Measurements from ENCODE around the gene CSPG5. TPM values are rescaled to one million over a fixed set of nuclear protein-coding genes. Genes with fewer than 3 reads are reported as not detected.

The CSPG5 gene
- total RNA-seq, 1 experiment from 2014 or later = 0.71 TPM

DNA sequence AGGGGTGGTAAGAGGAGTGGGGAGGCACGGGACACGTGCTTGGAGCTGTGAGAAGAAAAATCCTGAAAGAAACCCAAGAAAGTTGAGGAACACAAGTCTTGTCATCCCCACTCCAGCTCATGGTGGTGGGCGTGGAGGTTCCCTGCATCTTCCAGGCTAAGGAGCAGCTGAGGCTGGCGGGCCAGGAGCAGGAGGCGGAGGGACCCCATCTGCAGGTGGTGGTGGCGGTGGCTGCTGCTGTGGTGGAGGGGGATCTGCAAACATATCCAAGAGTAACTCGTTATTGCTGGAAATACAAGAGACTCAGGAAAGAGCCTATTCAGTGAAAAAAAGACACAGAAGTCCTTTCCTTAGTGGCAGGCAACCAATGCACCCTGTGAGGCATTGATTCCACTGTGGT is 9.4 kb upstream of the CSPG5 start:
- DNase-seq (ENCODE audit: low spot score) = no peak

DNA sequence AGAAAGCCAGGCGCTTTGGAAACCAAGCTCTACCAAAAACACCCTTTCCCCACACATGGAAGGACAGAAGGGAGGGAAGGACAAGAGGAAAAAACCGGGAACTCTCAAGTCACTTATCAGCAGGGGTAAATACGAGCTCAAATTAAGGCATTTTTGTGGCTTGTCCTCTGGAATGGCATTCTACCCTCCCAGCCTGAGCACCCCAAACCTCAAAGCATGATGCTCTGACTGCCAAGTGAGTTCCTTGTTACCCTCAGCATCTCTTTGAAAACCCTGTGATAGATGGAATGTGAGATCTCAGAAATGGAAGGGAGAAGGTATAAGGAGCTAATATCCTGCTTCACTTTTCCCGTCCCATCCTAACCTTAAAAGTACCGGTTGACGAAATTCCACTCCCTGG is 8.1 kb upstream of the CSPG5 start:
- DNase-seq (ENCODE audit: low spot score) = no peak

DNA sequence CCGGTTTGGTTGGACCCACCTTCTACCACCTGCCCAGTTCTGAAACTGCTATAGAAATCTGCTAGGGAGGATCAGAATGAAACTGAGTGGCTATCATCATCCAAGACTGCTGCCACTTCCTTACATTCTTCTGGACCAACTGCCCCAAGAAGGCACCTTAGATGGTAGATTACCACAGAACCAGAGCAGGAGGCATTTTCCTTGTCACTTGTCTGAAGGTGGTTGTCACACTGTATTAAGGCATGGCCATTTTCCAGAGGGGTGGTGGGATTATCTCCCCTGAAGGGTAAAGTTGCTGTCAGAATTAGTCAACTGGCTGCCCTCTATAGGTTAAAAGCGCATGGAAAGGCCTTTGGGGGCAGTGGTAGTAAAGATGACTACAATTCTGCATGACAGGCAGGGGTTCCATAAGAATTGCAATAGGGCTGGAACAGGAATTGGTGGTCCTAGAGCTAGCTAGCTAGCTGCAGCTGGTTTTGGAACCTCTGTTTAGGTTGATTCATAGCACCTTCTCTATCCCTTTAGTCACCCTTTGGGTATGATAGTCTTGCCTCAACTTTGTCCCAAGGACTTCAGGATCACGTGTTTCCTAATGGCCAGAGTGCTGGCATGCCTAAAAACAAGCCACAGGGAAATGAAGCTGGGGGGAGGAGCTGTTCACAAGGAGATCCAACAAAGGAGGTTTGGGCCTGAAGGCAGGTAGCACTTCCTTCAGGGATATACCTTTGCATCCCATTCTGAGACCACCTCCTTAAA is 4.8 kb upstream of the CSPG5 start:
- no peak for DNase-seq (ENCODE audit: low spot score)

DNA sequence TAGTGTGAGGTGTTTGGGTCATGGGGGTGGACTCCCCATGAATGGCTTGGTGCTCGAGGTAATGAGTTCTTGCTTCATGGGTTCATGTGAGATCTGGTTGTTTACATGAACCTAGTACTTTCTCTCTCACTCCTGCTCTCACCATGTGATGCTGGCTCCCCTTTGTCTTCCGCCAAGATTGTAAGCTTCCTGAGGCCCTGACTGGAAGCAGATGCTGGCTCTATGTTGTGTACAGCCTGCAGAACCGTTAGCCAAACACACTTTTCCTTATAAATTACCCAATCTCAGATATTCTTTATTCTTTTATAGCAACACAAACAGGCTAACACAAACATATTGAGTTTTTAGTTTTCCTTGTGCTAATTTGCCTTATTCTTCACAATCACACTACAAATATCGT is 3.2 kb upstream of the CSPG5 start:
- no peak for DNase-seq (ENCODE audit: low spot score)

DNA sequence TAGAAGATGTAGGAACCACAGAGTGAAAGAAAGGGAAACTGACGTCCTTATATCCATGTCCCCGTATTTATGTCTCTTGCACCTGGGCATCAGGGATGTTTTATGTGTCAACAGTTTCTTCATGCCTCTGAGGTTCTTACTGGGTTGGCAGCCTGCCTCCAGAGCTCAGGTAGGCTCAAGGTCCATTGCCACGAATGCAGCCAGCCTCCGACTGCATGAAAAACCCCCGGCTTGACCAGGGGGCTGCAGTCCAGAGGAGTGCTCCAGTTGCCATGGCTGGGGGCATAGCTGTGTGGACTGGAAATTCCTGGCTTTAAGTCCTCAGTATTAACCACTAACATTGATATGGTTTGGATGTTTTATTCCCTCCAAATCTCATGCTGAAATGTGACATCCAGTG is 2.8 kb upstream of the CSPG5 start:
- no peak for DNase-seq (ENCODE audit: low spot score)

DNA sequence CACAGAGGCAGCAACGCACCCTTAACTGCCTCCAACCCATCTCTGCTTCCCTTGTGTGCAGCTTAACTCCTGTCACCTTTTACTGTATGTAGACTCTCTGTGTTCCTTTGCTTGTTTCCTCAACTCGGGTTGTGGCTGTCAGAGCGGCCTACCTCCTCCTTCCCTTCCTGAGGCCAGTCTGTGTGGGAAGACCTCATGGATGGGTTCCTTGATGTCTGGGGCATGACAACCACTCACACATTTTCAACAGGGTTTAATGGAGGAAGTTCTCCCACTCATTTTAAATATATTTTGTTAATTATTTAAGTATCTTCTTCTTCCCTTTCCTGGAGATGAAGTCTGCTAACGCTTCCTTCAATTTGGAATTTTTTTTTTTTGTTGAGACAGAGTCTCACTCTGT is 1.8 kb upstream of the CSPG5 start:
- DNase-seq (ENCODE audit: low spot score) = no peak

DNA sequence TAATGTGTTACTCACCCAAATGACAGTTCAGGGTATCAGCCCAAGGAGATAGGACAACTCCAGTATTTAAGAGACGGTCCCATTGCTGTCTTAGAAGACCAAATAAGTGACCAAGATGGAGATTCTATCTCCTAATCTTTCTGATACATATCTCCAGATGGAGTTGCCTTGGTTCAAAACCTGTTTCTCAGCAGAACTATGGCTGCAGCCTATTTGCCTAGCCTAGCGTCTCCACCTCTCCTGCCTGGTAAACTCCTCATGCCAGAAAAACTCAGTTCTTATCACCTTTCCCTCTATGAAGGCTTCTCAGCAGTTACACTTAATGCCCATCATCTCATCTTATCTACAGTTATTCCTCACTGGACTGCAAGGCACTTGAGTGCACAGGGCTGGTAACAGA is 1.2 kb upstream of the CSPG5 start:
- DNase-seq (ENCODE audit: low spot score) = no peak

DNA sequence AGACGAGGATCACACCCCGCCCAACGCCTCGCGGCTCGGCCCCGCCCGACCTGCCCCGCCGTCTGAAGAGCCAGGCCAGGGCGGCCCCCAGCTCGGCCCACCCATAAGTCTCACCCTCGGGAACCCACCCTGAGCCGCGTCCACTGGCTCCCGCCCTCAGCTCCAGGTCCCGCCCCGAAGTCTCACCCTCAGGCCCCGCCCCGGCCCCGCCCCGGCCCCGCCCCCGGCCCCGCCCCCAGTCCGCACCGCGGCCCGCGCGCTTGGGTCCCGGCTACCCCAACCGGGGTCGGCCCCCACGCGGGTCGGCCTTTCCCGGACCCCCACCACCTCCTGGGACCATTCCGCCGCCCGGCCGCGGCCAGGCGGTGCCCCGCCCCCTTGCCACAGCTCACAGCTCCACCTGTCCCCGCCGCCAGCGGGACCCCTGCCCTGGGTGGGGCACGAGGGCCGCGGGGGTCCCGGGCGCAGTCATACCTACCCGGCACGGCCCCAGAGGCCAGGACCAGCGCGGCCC is 489 bp downstream of the CSPG5 start:
- no peak for DNase-seq (ENCODE audit: low spot score)

DNA sequence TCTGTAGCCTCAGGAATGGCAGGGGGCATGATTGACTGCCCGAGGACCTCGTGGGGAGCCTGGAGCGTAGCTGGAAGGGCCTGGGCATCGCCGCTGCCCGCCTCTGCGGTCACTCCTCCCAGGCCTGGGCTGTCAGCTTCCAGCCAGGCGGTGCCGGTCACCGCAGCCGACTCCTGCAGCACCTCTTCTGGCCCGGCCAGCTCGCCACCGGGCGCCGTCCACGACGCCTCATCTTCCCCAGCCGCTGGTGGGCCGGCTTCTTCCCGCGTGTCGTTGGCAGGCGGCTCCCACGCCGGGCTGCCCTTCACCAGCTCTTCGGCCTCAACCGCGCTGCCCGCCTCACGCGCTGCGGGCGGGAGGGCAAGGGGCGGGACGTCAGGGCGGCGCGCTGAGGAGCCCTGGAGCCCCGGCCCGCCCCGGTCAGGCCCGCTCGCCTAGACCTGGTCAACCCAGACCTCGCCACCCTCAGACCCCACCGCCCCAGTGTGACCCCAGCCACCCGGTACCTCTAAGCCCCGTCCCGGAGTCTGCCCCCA is 1.0 kb downstream of the CSPG5 start:
- no peak for DNase-seq (ENCODE audit: low spot score)

DNA sequence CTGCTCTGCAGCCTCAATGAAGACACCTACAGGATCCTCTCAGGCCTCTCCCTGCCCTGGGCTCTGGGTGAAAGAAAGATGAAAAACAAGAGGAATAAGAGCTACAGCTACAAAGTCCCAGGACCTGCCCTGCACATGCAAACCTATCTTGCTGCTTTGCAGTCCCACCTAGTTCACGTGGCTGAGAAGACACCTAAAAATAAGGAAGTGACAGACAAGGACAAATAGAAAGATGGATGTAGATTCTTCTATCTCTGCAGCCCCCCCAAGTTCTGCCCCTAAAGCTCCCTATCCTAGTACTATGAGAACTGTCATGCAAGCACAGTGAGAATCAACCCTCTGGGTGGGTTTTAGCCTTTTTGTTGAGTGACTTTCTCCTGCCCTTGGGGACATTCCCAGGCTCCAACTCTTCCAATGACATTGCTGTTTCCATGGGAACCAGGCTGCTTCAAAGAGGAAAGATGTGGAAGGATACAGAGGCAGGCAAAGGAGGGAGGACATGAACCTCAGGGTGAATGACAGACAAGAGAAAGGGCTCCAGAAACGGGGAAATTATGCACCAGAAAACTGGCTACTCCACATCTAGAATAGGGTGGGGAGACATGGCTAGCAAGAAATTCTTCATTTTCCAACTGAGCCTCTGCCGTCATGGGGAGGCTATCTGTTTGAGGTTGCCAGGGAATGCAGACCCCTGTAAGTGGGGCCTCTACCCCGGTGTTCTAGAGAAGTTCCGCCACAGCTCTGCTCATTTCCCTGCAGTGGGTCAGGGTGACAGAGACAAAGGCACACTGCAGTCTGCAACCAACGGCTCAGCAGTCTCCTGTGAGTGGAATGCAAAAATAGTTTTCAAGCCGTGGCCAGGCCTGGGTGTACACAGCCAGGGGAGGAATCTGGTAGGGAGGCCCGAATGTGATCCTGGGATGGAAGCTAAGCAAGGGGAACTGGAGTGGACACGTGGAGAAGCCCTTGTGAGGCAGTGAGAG is 5.2 kb downstream of the CSPG5 start:
- DNase-seq (ENCODE audit: low spot score) = no peak

DNA sequence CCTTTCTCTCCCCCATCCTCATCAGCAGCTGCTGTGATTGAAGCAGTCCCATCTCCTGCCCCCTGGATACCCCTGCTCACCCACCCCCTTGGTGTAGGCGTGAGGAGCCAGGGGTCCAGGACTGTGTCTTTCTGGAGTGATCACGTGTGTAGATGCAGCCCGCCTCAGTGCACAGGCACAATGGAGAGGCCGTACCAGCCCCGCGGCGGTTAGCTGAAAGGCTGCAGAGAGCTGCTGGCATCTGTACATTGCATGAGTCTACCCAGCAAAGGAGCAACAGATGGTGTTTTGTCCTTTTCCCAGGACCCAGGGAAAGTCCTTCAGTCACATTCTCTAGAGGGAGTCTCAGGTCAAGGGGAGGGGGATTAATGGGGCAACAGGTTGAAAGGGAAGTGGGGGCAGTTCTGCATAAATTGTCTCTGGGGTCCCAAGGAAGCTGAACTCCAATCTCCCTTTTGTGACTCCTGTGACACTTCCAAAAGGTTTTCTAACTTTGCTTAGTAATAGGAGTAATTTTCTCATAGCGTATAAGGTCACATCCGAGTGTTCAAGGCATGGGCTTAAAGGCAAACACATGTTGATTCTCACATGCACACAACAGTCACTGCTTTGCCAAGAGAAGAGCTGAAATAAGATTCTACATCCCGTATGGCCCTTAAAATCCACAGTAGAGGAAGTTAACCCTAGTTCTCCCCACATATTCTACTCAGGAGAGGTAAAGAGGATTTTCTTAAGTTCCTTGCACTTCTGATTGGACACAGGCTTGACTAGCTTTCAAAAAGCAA is 7.1 kb downstream of the CSPG5 start:
- no peak for DNase-seq (ENCODE audit: low spot score)

DNA sequence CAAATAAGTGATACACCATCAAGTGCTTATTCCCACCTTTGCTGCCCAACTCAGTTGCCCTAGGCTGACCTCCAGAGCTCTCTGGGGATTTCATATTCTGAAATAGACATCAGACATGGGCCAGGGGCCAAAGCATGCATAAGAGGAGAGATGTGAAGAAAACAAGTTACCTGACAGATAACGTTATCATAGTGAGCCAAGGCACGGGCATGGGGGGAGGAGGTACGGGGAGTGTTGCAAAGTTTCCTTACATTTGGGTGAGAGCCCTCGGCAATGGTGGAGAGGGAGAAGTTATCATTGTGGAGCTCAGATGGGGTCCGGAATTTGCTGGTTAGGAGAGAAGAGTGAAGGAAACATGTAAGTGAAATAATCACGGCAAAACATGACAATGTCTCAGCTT is 9.8 kb downstream of the CSPG5 start:
- DNase-seq (ENCODE audit: low spot score) = no peak

DNA sequence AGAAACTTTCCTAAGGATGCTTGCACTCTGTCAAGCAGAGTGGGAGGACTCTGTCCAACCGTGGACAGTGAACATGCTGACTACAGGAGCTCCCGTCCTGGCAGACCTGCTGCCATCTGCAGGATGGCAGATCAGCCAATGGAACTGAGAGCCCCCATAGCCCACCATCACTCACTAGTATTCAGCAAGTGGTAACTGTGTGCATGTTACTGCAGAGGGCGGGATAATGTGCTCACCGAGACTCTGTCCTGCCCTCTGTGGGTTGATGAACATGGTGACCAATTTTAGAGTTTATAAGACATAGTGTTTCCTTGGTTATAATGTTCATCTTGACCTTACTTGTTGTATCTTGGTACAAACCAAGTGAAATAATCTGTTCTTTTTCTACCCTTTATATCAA is 11.5 kb downstream of the CSPG5 start:
- DNase-seq (ENCODE audit: low spot score) = no peak

DNA sequence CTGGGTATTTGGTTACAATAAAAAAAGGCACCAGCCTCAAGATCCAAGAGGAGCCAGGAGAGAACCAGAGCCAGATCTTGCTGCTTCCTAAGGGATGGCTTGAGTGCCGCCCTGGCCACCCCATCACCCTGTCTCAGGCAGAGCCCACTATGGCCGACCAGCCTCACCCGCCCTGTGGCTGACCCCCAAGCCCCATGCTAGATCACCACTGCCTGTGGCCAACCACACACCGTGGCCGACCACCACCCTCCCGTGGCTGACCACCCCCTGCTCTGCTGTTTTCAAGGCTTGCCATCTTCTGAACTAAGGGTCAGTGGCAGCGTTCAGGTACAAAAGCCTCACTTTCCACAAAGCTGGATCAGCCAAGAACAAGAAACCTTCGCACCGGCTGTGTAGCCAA is 12.0 kb downstream of the CSPG5 start:
- DNase-seq (ENCODE audit: low spot score) = no peak

DNA sequence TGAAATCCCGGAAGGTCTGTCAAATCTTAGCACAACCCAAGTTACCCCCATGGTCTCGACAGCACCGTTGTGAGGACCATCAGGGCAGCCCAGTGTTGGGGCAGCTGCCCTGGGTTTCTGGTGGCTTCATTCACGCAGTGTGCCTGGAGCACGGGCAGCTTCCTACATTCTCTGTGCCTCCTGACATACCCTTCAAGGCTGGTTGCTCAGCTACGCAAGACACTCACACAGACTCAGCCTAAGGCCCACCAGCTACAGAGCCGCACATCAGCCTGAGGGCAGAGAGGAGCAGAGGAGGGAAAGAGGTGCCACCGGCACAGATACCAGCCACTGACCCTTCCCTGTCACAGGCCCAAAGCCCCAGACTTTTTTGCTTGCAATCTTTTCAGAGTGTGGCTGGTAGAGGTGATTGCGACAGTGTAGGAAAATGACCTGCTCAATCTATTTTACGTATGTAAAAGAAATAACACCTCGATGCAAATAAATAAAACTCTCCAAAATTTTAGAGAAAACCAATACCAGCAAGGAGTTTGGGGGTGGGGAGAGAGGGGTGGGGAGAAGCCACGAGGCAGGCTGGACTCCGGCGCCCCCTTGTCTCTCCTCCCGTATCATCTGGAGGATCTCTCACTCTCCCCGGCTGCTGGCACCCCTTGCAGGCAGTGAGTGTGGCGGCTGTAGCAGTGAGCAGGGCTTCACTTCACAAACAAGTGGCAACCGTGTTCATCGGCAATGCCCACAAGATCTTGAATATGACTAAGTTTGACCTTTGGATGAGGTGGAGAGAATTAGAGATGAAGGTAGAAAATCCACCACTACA is 12.7 kb downstream of the CSPG5 start:
- DNase-seq (ENCODE audit: low spot score) = no peak

DNA sequence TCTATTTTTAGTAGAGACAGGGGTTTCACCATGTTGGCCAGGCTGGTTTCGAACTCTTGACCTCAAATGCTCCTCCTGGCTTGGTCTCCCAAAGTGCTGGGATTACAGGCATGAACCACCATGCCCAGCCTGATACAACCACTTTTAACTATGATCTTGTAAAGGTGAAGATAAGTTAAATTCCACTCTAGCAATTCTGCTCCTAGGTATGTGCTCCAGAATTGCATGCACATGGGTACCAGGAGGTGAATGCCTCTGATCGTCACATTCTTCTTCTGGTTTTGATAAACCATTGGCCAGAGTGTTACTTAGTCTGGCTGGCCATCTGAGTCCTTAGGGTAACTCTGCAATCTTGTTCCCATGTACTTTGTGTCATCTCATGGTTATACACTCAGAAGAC is 22.3 kb downstream of the CSPG5 start:
- no peak for DNase-seq (ENCODE audit: low spot score)

DNA sequence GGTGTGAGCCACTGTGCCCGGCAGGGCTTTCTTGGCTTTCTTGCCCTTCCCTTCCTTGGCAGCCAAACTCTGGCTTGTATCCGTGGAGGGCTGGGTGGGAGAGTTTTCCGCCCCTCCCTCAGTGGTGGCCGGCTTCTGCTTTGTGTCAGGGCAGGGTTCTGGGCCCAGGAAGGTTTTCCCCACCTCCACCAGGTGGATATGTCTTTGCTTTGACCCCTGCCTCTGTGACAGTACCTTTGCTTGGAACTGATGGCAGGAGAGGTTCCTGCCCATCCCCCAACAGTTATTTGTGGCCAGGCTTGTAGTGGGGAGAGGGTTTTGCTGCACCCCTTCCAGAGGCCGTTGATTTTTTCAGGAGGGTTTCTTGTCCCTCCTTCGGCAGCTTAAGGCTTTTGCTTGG is 24.3 kb downstream of the CSPG5 start:
- no peak for DNase-seq (ENCODE audit: low spot score)

DNA sequence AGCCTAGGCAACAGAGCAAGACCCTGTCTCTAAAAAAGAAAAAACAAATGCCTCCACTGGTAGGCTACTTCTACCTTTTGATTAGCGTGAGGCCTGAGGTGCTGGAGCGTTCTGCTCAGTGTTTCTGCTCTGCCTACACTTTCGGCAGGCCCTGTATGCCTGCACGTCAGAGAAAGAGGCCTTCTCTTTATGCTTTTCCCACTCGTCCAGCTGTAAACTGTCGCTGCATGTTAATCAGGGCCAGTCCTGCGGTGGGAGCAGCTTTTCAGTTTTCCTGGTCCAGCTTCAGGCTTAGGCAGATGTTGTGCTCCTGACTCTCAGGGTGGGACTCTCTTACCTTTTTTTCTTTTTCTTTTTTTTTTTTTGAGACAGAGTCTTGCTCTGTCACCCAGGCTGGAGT is 25.3 kb downstream of the CSPG5 start:
- DNase-seq (ENCODE audit: low spot score) = no peak

DNA sequence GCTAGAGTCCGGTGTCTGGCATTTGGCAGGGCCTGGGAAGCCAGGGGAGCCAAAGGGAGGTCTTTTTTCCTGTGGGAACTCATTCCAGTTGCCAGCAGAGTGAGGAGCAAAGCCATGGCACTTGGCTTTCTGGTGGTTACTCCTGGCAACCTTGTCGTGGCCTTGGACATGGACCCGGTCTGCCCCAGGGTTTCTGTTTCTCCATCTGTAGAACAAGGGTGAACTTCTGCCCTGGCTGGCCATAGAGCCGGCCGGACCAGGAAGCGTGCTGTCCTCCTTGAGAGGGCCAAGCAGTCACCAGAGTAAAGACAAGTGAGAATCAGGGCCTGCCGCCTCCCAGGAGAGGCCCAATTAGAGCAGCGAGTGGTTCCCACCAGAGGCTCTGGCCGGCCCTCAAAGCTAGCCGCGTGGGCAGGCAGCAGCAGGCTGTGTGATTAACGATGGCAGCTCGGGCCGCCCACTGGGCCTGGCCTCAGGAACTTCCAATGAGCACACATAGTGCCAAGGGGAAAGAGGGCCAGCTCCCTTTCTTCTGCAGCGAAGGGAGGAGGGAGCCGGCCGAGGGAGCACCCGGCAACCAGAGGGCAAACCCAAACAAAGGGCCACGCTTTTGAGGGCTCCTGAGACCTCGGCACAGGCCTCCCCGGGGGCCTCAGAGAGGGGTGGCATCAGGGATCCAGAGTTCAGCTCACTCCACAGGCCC is 36.0 kb downstream of the CSPG5 start:
- no peak for DNase-seq (ENCODE audit: low spot score)

DNA sequence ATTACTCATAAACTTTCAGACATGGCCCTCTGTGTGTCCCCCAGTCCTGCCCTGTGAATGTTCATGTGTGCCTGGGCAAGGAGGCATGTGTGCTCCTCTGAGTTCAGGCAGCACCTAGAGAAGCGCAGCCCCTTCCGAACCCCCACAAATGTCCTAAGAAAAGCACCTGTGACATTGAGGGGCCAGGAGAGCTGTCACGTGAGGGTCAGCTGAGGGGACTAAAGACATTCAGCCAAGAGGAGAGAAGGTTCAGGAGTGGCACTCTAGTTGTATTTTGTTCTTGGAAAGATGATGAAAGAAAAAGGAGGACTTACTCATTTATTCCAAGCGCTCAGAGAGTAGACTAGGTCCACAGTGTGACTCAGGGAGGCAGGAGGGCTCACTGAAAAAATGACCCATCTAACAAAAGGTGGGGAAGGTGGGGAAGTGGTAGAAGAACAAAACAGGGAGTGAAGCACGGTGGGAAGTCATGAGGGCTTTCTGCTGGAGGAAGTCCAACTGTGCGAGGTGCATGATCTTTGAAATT is 37.0 kb downstream of the CSPG5 start:
- DNase-seq (ENCODE audit: low spot score) = no peak
